B cell (primary cell): ENCODE data around the gene EEFSEC. TPM values are rescaled to one million over a fixed set of nuclear protein-coding genes. Genes with fewer than 3 reads are reported as not detected.

ENCODE experiments used
- ATAC-seq: fragments of 200-7000 bp; cut with Tn5 transposase; one replicate; pipeline ENCODE4 v1.10.0; 2021; ENCODE audit warnings: low read depth, mild to moderate bottlenecking, moderate number of reproducible peaks, moderate library complexity
- CTCF ChIA-PET: fragments of 350-600 bp; sonication (Branson Sonifier 250); formaldehyde crosslinking; loops from one replicate; lab custom pipeline; 2021; ENCODE audit warnings: antibody characterized with exemption, inconsistent platforms; lab: Charles Lee
- POLR2A ChIA-PET: fragments of 350-600 bp; sonication (Branson Sonifier 250); formaldehyde crosslinking; loops from one replicate; lab custom pipeline; 2021; ENCODE audit warnings: antibody characterized with exemption; lab: Charles Lee
- DNase-seq: peaks from one replicate; pipeline ENCODE4 v3.0.0; 2013
- H2AFZ ChIP-seq: 2 replicates; pipeline ENCODE4 v1.6.1; 2012; ENCODE audit warnings: mild to moderate bottlenecking, low read depth, low read length; ENCODE audit not compliant: insufficient read depth, poor library complexity, severe bottlenecking
- H3K27ac ChIP-seq, 2 donors: 1 replicate in 1 of 2; 2 replicates in 1 of 2; pipeline ENCODE4 v1.5.1; 2012 to 2013; ENCODE audit warnings: low read length in 2 of 2, mild to moderate bottlenecking in 2 of 2, moderate library complexity in 1 of 2
- H3K27me3 ChIP-seq, 4 experiments: fragments of 200-600 bp in 1 of 4; sonication (generic) in 1 of 4; replicated peaks in 1 of 4; 1 replicate in 2 of 4; 2 replicates in 2 of 4; pipeline versions ENCODE4 v1.6.1 to v1.7.0; 2013 to 2016; ENCODE audit warnings: low read length in 3 of 4, mild to moderate bottlenecking in 2 of 4, mixed read lengths in 1 of 4, moderate library complexity in 1 of 4; ENCODE audit not compliant: insufficient read depth in 4 of 4, control insufficient read depth in 3 of 4; ENCODE audit errors: control extremely low read depth in 1 of 4
- H3K36me3 ChIP-seq, 2 experiments: replicated peaks in 1 of 2; 1 replicate in 1 of 2; 2 replicates in 1 of 2; pipeline versions ENCODE4 v1.6.1 to v1.7.1; 2013; ENCODE audit warnings: low read length in 1 of 2; ENCODE audit not compliant: insufficient read depth in 2 of 2, control insufficient read depth in 1 of 2; ENCODE audit errors: control extremely low read depth in 1 of 2, extremely low read depth in 1 of 2
- H3K4me1 ChIP-seq, 2 donors: fragments of 200-600 bp in 1 of 2; sonication (generic) in 1 of 2; 1 replicate in 1 of 2; 2 replicates in 1 of 2; pipeline versions ENCODE4 v1.5.1 to v1.6.1; 2013 to 2017; ENCODE audit warnings: low read length in 2 of 2; ENCODE audit not compliant: control insufficient read depth in 2 of 2, insufficient read depth in 2 of 2
- H3K4me2 ChIP-seq: replicated peaks from 2 replicates; pipeline ENCODE3; 2012; ENCODE audit warnings: mild to moderate bottlenecking, low read depth, low read length; ENCODE audit not compliant: poor library complexity, severe bottlenecking
- H3K4me3 ChIP-seq, 5 experiments: fragments of 200-600 bp in 1 of 5; sonication (generic) in 1 of 5; 1 replicate in 3 of 5; 2 replicates in 2 of 5; pipeline versions ENCODE4 v1.5.1 to v1.7.0; 2011 to 2016; ENCODE audit warnings: low read length in 4 of 5, mild to moderate bottlenecking in 4 of 5, low read depth in 2 of 5, control low read depth in 1 of 5, moderate library complexity in 1 of 5; ENCODE audit not compliant: insufficient read depth in 1 of 5; ENCODE audit errors: control extremely low read depth in 1 of 5, extremely low read depth in 1 of 5
- H3K79me2 ChIP-seq: fragments of 200-600 bp; sonication (generic); one replicate; pipeline ENCODE4 v1.6.0; 2016; ENCODE audit warnings: low read length; ENCODE audit not compliant: control insufficient read depth, insufficient read depth
- H3K9ac ChIP-seq: fragments of 200-600 bp; sonication (generic); 2 replicates; pipeline ENCODE4 v1.6.1; 2017; ENCODE audit warnings: mild to moderate bottlenecking, low read length, moderate library complexity
- H3K9me3 ChIP-seq, 3 donors: one replicate each; pipeline versions ENCODE4 v1.6.1 to v1.7.1; 2013; ENCODE audit warnings: low read length in 2 of 3; ENCODE audit not compliant: control insufficient read depth in 2 of 3, insufficient read depth in 1 of 3; ENCODE audit errors: control extremely low read depth in 1 of 3
- H4K20me1 ChIP-seq: 2 replicates; pipeline ENCODE4 v1.6.0; 2012; ENCODE audit warnings: mild to moderate bottlenecking, low read length; ENCODE audit not compliant: insufficient read depth, control insufficient read depth, poor library complexity, severe bottlenecking
- H3K27ac Mint-ChIP-seq: one replicate; pipeline ENCODE4 v1.8.0; 2021; ENCODE audit warnings: mixed read lengths
- H3K27me3 Mint-ChIP-seq: one replicate; pipeline ENCODE4 v1.8.0; 2021; ENCODE audit warnings: mixed read lengths
- H3K4me1 Mint-ChIP-seq: one replicate; pipeline ENCODE4 v1.8.0; 2021; ENCODE audit warnings: mixed read lengths
- H3K4me3 Mint-ChIP-seq: one replicate; pipeline ENCODE4 v1.8.0; 2021; ENCODE audit warnings: mixed read lengths
- H3K9me3 Mint-ChIP-seq: one replicate; pipeline ENCODE4 v1.8.0; 2022; ENCODE audit warnings: mixed read lengths; ENCODE audit not compliant: insufficient read depth
- EZH2 ChIP-seq: IDR thresholded peaks from 2 replicates; pipeline ENCODE4 v1.6.1; 2012; ENCODE audit warnings: borderline replicate concordance, low read depth, mild to moderate bottlenecking, moderate library complexity, low read length; ENCODE audit not compliant: insufficient read depth, poor library complexity, severe bottlenecking
- WGBS: methylation state at CpG from one replicate; pipeline ENCODE4 v1.1.5; 2013; ENCODE audit warnings: missing lambda C conversion rate; ENCODE audit not compliant: insufficient coverage; 5-methylcytosine and 5-hydroxymethylcytosine counted together
- intact Hi-C: fragments of 100-400 bp; cut with micrococcal nuclease; formaldehyde crosslinking; loops from one replicate; pipeline ENCODE4 v1.10.0; 2022
- polyA plus RNA-seq: library from polyadenylated mRNA; depleted of rRNA; stranded (reverse); fragments of >200 nt; gene quantifications from 2 replicates; pipeline ENCODE4 v1.2.3, GENCODE V29; 2012
- total RNA-seq, 2 donors: library from RNA; stranded (reverse); fragments of 120-200 nt in 1 of 2; gene quantifications; 1 replicate in 1 of 2; 2 replicates in 1 of 2; pipeline versions ENCODE4 v1.2.3 to v1.2.4, GENCODE V29; 2013 to 2022
- TF ChIP-seq, protein P1 (sequence below): fragments of 200-600 bp; IDR thresholded peaks from one replicate; pipeline ENCODE4 v1.8.0; 2022; ENCODE audit warnings: antibody characterized with exemption, mild to moderate bottlenecking

EEFSEC gene
- total and polyA plus RNA-seq, 2 donors (not counting 1 experiment from before 2014, with no cell fraction given): 17.9 to 18.4 TPM

DNA sequence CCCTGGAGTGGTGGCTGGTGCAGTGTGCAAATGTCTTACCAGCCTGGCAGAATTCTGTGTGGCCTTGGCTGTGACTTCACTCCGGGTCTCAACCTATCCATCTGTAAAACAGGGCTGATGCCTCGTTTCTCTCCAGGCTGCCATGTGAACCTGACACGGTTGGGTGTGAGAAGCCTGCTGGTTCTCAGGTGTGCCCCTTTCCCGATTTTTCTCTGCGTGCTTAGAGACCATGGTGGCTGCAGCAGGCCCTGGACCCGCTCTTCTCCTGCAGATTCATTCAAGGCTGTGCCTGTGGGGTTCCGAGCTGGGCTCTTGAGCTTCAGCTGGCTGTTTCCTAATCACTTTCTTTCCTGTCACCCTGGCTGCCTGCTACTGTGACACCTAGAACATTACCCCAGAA, 38.9 kb downstream of the EEFSEC start:
- ChIA-PET CTCF (no interaction called here), POLR2A (no interaction called here)
- no peak overlapping the region for H3K27ac Mint-ChIP-seq
- no peak overlapping the region for H3K27ac ChIP-seq
- no peak overlapping the region for H3K4me3 Mint-ChIP-seq
- no peak for TF ChIP-seq EZH2
- TF ChIP-seq, protein P1, sequence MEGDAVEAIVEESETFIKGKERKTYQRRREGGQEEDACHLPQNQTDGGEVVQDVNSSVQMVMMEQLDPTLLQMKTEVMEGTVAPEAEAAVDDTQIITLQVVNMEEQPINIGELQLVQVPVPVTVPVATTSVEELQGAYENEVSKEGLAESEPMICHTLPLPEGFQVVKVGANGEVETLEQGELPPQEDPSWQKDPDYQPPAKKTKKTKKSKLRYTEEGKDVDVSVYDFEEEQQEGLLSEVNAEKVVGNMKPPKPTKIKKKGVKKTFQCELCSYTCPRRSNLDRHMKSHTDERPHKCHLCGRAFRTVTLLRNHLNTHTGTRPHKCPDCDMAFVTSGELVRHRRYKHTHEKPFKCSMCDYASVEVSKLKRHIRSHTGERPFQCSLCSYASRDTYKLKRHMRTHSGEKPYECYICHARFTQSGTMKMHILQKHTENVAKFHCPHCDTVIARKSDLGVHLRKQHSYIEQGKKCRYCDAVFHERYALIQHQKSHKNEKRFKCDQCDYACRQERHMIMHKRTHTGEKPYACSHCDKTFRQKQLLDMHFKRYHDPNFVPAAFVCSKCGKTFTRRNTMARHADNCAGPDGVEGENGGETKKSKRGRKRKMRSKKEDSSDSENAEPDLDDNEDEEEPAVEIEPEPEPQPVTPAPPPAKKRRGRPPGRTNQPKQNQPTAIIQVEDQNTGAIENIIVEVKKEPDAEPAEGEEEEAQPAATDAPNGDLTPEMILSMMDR: no peak
- peaks cover 0 to 5% of the 10 kb centered on the region in 2 experiments for H3K36me3 ChIP-seq
- no peaks in the 10 kb centered on the region for H3K9me3 Mint-ChIP-seq
- H4K20me1 ChIP-seq: peaks cover 11% of the 10 kb centered on the region
- no peak overlapping the region for H3K4me3 ChIP-seq
- H2AFZ ChIP-seq: no peak overlapping the region
- H3K4me2 ChIP-seq: no peak overlapping the region
- H3K9ac ChIP-seq: no peak overlapping the region
- H3K9me3 ChIP-seq: no peaks in the 10 kb centered on the region
- intact Hi-C loops: no loop called here
- H3K4me1 Mint-ChIP-seq: peaks cover 14% of the 10 kb centered on the region
- H3K27me3 ChIP-seq: no peaks in the 10 kb centered on the region
- ATAC-seq (no peak), DNase-seq (no peak)
- peaks cover 24% of the 10 kb centered on the region for H3K79me2 ChIP-seq
- no peaks in the 10 kb centered on the region for H3K27me3 Mint-ChIP-seq
- H3K4me1 ChIP-seq: no peaks in the 10 kb centered on the region
- WGBS: 98% methylated on average over 7 of the region's 7 CpGs

DNA sequence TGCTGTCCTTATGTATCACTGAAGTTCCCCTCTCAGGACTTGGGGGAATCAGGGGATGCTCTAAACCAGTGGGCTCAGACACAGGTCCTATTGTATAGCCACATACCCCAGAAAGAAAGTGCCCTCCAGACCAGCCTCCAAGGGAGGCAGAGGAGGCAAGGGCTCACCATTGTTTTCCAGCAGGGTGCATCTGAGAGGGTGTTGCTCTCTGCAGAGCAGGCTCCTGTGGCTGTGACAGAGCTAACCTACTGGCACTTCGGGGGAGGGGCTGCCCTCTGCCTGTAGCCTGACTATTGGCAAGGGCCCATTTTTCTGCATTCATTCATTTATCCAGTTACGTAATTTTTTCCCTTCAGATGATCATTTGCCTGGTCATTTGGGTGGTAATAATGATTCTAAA, 39.9 kb downstream of the EEFSEC start:
- no peaks in the 10 kb centered on the region for H3K9me3 ChIP-seq
- H3K36me3 ChIP-seq: peaks cover 0 to 5% of the 10 kb centered on the region in 2 experiments
- no CpG with 5 or more reads among the region's 2 CpGs for WGBS
- ChIA-PET CTCF (no interaction called here), POLR2A (no interaction called here)
- no peak overlapping the region for H3K4me3 ChIP-seq
- H3K4me3 Mint-ChIP-seq: no peak overlapping the region
- H2AFZ ChIP-seq: no peak overlapping the region
- TF ChIP-seq EZH2: no peak
- TF ChIP-seq, protein P1: no peak
- ATAC-seq (no peak), DNase-seq (no peak)
- H3K27ac ChIP-seq: no peak overlapping the region
- no peak overlapping the region for H3K27ac Mint-ChIP-seq
- H3K4me1 Mint-ChIP-seq: peaks cover 4% of the 10 kb centered on the region
- H3K4me1 ChIP-seq: no peaks in the 10 kb centered on the region
- H3K27me3 Mint-ChIP-seq: no peaks in the 10 kb centered on the region
- no peaks in the 10 kb centered on the region for H3K27me3 ChIP-seq
- intact Hi-C loops: no loop called here
- H4K20me1 ChIP-seq: peaks cover under 1% of the 10 kb centered on the region
- H3K9ac ChIP-seq: no peak overlapping the region
- H3K79me2 ChIP-seq: peaks cover 14% of the 10 kb centered on the region
- no peaks in the 10 kb centered on the region for H3K9me3 Mint-ChIP-seq
- no peak overlapping the region for H3K4me2 ChIP-seq
